SJCRH30 (cell line): ENCODE results near the gene TRPM4. TPM values are rescaled to one million over a fixed set of nuclear protein-coding genes. Genes with fewer than 3 reads are reported as not detected.

Source experiments
- DNase-seq, 2 experiments: peaks; one replicate each; pipeline ENCODE4 v3.0.0-alpha.2; 2015 to 2020
- H3K27ac ChIP-seq: fragments of 250-450 bp; sonication (Bioruptor Pico); 2 replicates; pipeline ENCODE4 v1.5.1; 2020; ENCODE audit warnings: mild to moderate bottlenecking, moderate library complexity
- H3K27me3 ChIP-seq: fragments of 250-450 bp; sonication (Bioruptor Pico); 2 replicates; pipeline ENCODE4 v1.5.1; 2020; ENCODE audit warnings: mild to moderate bottlenecking, moderate library complexity
- H3K36me3 ChIP-seq: fragments of 250-450 bp; sonication (Bioruptor Pico); 2 replicates; pipeline ENCODE4 v1.5.1; 2020; ENCODE audit warnings: mild to moderate bottlenecking, moderate library complexity
- H3K4me1 ChIP-seq: fragments of 250-450 bp; sonication (Bioruptor Pico); 2 replicates; pipeline ENCODE4 v1.5.1; 2020; ENCODE audit warnings: mild to moderate bottlenecking, moderate library complexity
- H3K4me3 ChIP-seq: fragments of 250-450 bp; sonication (Bioruptor Pico); 2 replicates; pipeline ENCODE4 v1.5.1; 2020; ENCODE audit warnings: mild to moderate bottlenecking, moderate library complexity
- H3K9me3 ChIP-seq: fragments of 250-450 bp; sonication (Bioruptor Pico); replicated peaks from 2 replicates; pipeline ENCODE4 v1.5.1; 2020; ENCODE audit warnings: mild to moderate bottlenecking, moderate library complexity
- total RNA-seq: library from RNA; depleted of rRNA; stranded (reverse); fragments of >200 nt; shearing (Covaris generic); gene quantifications from 2 replicates; pipeline ENCODE4 v1.2.3, GENCODE V29; 2014

Gene TRPM4
- total RNA-seq, 1 experiment from 2014 or later, result 1.2 TPM

DNA sequence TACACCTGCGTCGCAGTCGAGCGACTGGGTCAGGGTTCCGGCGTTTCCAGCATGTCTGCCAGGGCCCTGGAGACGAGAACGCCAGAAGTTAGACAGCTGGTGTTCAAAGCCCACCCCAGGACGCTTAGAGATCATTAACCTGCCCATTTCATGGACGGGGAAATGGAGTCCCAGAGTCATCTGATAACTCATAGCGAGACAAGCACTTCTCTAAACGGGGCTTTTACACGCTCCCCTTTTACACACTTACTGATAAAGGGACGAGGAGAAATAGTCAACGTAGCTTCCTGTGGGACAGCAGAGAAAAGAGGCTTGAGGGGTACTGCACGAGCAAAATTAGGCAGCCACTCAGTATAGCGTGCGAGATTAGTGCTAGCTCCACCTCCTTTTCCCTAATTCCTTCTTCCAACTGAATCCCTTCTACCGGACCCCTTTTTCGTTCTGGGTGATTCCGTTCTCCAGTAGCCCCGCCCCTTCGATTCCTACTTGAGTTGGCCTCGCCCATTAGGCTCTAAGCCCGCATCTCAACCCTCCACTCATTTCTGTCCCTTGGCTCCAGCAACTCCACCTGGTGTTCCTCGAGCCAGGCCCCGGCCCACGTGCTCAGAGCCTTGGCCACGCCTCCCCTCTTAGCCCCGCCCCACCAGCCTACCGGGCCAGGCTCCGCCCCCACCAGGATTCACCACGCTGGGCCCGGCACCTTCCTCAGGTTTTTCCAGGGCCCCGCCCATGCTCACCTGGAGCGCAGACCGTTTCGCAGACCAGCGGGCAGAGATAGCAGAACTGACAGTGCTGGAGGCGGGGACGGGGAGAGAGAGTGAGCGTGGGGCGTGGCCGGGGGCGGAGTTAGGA, 6.1 kb upstream of the TRPM4 start:
- no peaks in the 10 kb centered on the region for H3K27me3 ChIP-seq
- peak overlapping the region; percentile 76; the same call in 1 of the 2 replicates for H3K4me3 ChIP-seq
- H3K9me3 ChIP-seq, result no peaks in the 10 kb centered on the region
- peaks cover 18% of the 10 kb centered on the region for H3K4me1 ChIP-seq
- H3K36me3 ChIP-seq, result no peaks in the 10 kb centered on the region
- no peak overlapping the region for H3K27ac ChIP-seq
- peak; percentile 40 to 48 for DNase-seq

DNA sequence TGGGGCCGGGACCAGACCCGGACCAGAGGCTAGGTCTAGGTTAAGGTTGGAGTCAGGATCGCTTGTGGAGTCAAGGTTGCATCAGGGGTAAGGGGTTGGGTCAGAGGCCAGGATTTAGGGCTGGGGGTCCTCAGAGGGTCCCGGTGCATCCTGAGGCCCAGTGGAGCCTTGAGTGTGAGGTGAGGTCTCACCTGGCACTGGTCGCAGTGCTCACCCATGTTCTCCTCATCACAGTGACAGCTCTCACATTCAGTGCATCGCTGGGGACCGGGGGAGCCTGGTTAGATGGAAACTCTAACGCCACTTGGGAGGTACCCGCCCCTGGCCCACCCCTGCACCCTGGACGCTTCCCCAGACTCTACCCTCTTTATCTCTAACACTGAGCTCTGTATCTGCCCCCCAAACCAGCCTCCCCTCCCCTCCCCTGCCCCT, 5.5 kb upstream of the TRPM4 start:
- Histone ChIP-seq H3K4me3 (no peak overlapping the region), H3K9me3 (no peaks in the 10 kb centered on the region), H3K27me3 (no peaks in the 10 kb centered on the region), H3K27ac (no peak overlapping the region), H3K36me3 (no peaks in the 10 kb centered on the region), H3K4me1 (peaks cover 18% of the 10 kb centered on the region)
- DNase-seq, result no peak

DNA sequence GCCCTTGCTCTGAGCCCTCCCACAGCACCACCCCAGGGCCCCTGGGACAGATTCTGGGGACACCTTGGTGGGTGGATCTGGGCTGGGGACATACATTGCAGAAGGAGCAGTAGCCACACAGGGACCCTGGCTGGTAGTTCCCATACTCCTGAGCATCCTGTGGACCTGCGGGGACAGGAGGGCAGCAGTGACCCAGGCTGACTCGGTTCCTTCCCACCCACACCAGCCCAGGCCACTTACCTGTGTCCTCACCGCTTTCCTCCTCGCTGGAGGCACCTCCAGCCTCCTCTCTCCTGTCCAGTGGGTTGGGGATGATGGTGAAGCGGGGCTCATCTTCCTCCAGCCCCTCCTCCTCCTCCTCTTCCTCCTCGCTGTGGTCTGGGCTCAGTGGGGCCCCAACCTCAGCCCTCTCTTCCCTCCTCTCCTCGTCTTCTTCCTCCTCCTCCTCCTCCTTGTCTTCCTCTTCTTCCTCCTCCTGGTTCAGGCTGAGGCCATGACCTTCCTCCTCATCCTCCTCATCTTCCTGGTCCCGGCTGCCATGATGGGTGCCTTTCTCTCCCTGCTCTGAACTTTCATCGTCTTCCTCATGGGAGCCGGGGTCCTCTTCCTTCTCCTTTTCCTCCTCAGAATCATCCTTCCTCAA, 4.3 kb upstream of the TRPM4 start:
- Histone ChIP-seq H3K36me3 (no peaks in the 10 kb centered on the region), H3K27ac (no peak overlapping the region), H3K9me3 (no peaks in the 10 kb centered on the region), H3K4me3 (no peak overlapping the region), H3K4me1 (peaks cover 22% of the 10 kb centered on the region), H3K27me3 (no peaks in the 10 kb centered on the region)
- no peak for DNase-seq

DNA sequence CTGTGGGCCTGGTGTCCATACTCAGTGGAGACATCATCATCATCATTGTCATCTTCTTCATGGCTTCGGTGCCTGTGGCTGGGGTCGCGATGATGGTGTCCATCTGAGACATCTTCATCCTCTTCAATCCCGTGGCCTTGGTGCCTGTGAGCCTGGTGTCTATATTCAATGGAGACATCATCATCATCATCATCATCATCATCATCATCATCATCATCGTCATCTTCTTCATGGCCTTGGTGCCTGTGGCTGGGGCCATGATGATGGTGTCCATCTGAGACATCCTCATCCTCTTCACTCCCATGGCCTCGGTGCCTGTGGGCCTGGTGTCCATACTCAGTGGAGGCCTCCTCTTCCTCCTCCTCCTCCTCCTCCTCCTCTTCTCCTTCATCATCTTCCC, 3.3 kb upstream of the TRPM4 start:
- Histone ChIP-seq H3K4me1 (peaks cover 17% of the 10 kb centered on the region), H3K27ac (no peak overlapping the region), H3K4me3 (no peak overlapping the region), H3K9me3 (no peaks in the 10 kb centered on the region), H3K27me3 (no peaks in the 10 kb centered on the region), H3K36me3 (no peaks in the 10 kb centered on the region)
- no peak for DNase-seq

DNA sequence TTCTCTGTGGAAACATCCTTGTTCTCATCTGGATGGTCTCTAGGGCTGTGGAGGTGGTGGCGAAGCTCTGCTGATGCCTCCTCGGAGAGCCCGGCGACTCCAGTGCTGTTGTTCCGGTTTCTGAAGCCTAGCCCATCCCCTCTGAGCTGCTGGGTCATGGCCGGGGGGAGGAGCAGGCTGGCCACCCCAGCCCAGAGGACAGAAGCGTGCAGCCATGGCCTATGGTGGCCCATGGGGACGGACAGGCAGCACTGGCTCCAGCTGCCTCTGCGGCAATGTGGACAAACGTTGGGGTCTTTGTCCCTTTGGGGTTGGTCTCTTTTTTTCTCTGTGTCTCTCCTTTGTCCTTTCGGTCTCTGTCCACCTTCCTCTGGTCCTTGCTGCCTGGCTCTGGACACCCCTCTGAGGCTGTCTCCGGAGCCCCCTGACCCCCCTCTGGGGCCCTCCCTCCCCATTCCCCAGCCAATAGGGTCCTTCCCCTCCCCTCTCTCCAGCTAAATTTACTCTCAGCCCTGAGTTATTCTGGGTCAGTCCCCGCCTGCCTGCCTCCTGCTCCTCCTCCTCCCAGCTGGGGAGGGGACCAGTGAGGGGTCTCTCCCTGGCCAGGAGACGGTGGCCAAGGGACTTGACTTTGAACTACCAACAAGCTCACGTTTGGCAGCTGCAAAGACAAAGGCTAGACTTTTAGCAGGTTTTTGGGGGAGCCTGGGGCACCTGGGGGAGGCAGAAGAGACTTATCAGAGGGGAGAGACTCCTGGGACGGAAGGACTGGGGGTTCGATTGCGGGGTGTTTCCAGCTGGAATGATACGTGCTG, 2.4 kb upstream of the TRPM4 start, which contains the start of gene HRC:
Gene HRC, minus strand, starts transcription at position 392 of the 815 bp plus-strand sequence. Its CDS starts 159 bp downstream, at position 233.
- peaks cover 17% of the 10 kb centered on the region for H3K4me1 ChIP-seq
- no peaks in the 10 kb centered on the region for H3K36me3 ChIP-seq
- no peaks in the 10 kb centered on the region for H3K27me3 ChIP-seq
- peak; percentile 21 to 40 for DNase-seq
- H3K4me3 ChIP-seq, result no peak within 1 kb of the TSS
- H3K9me3 ChIP-seq, result no peaks in the 10 kb centered on the region
- peak within 1 kb of the TSS; percentile 61 for H3K27ac ChIP-seq

DNA sequence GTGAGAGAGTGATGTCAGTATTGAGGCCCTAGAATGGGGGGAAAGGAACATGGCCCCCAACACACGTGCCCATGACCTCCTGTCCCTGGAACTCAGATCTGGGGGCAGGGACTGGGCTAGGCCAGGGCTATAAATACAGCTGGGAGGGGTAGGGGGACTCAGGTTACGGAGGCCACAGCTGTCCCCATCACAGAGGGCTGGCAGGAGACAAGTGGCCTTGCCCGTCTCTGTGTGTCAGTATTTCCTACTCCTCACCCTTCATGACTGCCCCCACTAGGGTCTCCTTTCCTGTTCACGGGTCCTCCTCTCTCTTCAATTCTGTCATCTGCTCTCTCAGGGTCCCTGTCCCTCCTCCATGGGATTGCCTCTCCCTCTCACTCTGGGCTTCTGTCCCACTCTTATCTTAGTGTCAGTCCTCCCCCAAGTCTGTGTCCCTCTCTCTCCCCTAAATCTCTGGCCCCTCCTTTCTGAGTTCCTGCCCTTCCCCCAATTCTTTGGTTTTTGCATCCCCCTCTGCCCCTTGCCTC, 1.7 kb upstream of the TRPM4 start:
- Histone ChIP-seq H3K27me3 (no peaks in the 10 kb centered on the region), H3K36me3 (no peaks in the 10 kb centered on the region), H3K4me3 (no peak overlapping the region), H3K4me1 (peaks cover 17% of the 10 kb centered on the region), H3K9me3 (no peaks in the 10 kb centered on the region), H3K27ac (peak overlapping the region; percentile 61)
- DNase-seq, result peak; percentile 88 to 89

DNA sequence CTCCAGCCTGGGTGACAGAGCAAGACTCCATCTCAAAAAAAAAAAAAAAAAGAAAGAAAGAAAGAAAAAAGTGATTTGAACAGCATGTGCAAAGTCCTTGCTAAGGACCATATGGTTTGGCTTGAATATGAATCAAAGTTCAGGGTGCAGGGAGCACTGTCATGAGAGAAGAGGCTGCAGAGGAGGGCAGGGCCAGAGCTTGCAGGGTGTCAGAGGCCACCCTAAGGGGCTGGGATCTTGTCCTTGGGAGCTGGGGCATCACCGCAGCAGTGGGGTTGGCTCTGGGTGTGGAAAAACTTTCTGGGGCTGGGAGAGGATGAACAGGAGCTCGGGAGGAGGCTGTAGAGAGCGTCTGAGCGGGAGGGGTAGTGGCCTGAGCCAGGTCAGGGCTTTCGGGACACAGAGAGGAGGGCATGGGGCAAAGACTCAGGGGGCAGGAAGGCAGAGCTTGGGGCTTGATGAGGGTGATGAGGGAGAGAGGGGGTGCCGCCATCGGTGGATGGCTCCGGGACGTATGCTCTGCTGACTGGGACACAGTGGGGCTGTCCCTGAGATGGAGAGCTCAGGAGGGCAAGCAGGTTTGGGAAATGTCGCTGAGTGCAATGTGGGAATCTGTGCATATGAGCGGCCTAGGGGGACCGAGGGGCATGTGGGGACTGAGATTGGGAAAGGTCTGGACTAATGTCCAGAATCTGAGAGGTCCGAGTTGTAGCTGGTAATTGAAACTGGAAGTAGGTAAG, 3.0 kb downstream of the TRPM4 start:
- Histone ChIP-seq H3K4me3 (no peak overlapping the region), H3K27ac (no peak overlapping the region), H3K27me3 (no peaks in the 10 kb centered on the region; the same call in 1 of the 2 replicates), H3K36me3 (no peaks in the 10 kb centered on the region), H3K4me1 (peaks cover 10% of the 10 kb centered on the region), H3K9me3 (no peaks in the 10 kb centered on the region)
- DNase-seq, result no peak

DNA sequence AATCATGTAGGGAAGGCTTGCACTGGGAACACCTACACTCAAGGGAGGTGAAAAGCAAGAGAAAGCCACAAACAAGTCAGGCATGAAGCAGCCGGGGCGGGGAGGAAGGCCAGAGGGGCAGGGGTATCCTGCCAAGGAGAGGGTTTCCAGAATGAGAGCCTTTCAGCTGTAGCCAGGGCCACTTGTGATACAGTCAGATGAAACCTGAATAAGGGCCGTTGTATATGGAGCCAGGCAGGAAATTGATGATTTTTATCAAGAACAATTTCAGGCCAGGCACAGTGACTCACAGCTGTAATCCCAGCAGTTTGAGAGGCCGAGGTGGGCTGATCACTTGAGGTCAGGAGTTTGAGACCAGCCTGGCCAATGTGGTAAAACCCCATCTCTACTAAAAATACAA, 4.4 kb downstream of the TRPM4 start:
- Histone ChIP-seq H3K4me3 (no peak overlapping the region), H3K27ac (no peak overlapping the region), H3K9me3 (no peaks in the 10 kb centered on the region), H3K36me3 (no peaks in the 10 kb centered on the region), H3K4me1 (0 out of 2 replicates have a peak, but pooled peaks cover 4% of the 10 kb centered on the region), H3K27me3 (no peaks in the 10 kb centered on the region; the same call in 1 of the 2 replicates)
- no peak for DNase-seq

DNA sequence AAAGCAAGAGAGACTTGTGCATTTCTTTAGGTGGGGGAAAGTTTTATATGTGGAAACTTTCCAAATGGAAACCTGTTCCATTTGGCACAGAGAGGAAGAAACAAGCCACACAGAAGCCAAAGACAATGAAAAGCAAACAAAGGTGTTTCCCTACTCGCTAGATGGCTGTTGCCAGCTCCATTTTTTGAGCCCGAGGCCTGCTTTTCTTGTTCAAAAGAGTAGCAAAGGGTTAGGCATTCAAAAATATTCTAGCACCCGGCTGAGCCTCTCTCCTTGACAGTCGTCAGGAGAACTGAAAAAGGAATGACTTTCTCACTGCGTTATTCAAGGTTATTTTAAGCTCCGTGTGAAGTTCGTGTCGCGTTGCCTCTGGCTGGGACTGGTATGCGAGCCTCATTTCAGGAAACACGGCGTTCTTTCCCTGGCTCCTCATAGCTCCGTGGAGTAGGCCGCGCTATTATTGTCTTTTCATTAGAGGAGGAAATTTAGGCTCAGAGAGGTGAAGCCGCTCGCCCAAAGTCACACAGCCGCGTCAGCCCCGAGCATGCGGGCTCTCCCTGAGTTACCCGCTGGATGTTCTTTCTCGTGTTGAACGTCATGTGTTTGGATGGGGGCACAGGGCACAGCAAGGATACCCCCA, 7.6 kb downstream of the TRPM4 start:
- H3K36me3 ChIP-seq, result no peaks in the 10 kb centered on the region
- no peak overlapping the region for H3K4me3 ChIP-seq
- no peaks in the 10 kb centered on the region; the same call in 1 of the 2 replicates for H3K27me3 ChIP-seq
- H3K27ac ChIP-seq, result no peak overlapping the region
- H3K4me1 ChIP-seq, result no peaks in the 10 kb centered on the region
- no peak for DNase-seq
- no peaks in the 10 kb centered on the region for H3K9me3 ChIP-seq

DNA sequence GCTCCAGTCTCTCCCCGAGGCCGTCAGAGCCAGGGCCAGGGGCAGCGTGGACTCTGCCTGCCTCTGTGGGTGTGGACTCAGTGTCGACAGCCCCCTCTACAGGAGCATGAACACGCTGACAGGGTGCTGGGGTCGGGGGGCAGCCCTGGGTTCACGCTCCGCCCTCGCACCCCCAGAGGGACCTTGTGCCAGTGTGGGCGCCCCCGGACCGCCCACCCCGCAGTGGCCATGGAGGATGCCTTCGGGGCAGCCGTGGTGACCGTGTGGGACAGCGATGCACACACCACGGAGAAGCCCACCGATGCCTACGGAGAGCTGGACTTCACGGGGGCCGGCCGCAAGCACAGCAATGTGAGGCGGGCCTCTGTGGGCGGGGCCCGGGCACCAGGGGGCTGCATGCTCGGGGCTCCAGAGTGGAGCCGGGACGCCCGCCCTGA, 8.3 kb downstream of the TRPM4 start:
- Histone ChIP-seq H3K4me3 (no peak overlapping the region), H3K27ac (no peak overlapping the region), H3K36me3 (no peaks in the 10 kb centered on the region), H3K4me1 (no peaks in the 10 kb centered on the region), H3K27me3 (no peaks in the 10 kb centered on the region; the same call in 1 of the 2 replicates), H3K9me3 (no peaks in the 10 kb centered on the region)
- no peak for DNase-seq

DNA sequence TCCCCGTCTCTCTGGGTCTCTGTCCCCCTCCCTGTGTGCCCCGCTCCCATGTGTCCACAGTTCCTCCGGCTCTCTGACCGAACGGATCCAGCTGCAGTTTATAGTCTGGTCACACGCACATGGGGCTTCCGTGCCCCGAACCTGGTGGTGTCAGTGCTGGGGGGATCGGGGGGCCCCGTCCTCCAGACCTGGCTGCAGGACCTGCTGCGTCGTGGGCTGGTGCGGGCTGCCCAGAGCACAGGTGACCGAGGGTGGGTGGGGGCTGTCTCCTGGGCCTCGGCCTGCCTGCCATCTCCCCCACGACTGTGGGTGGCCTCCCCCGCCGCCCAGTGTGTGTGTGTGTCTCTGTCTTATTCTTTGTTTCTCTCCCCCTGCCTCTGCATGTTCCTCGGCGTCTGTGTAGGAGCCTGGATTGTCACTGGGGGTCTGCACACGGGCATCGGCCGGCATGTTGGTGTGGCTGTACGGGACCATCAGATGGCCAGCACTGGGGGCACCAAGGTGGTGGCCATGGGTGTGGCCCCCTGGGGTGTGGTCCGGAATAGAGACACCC, 10.3 kb downstream of the TRPM4 start:
- no peaks in the 10 kb centered on the region; the same call in 1 of the 2 replicates for H3K27me3 ChIP-seq
- no peaks in the 10 kb centered on the region for H3K36me3 ChIP-seq
- no peaks in the 10 kb centered on the region for H3K9me3 ChIP-seq
- DNase-seq, result no peak
- no peak overlapping the region for H3K4me3 ChIP-seq
- H3K4me1 ChIP-seq, result no peaks in the 10 kb centered on the region
- H3K27ac ChIP-seq, result no peak overlapping the region

DNA sequence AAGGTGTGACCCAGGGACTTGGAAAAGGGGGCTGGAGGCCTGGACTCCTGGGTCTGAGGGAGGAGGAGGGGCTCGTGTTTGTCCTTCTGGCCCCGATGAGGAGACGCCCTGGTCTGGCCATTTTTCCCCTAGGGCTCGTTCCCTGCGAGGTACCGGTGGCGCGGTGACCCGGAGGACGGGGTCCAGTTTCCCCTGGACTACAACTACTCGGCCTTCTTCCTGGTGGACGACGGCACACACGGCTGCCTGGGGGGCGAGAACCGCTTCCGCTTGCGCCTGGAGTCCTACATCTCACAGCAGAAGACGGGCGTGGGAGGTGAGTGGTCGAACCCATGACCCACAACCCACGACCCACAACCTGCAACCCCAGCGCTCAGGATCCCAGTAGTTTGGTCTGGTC, 10.8 kb downstream of the TRPM4 start:
- Histone ChIP-seq H3K4me3 (no peak overlapping the region), H3K9me3 (no peaks in the 10 kb centered on the region), H3K27ac (no peak overlapping the region), H3K27me3 (no peaks in the 10 kb centered on the region; the same call in 1 of the 2 replicates), H3K4me1 (no peaks in the 10 kb centered on the region), H3K36me3 (no peaks in the 10 kb centered on the region)
- DNase-seq, result no peak

DNA sequence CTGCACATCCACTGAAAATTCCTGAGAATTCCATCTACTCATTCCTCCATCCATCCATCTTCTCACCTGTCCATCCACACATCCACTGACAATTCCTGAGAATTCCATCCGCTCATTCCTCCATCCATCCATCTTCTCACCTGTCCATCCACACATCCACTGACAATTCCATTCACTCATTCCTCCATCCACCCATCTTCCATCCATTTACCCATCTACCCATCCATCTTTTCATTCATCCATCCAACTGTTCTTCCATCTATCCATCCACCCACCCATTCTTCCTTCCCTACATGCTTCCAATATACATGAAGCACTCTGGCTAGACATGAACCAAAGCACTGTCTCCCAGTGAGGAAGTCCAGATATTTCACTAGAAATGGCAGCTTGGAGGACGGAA, 15.6 kb downstream of the TRPM4 start:
- Histone ChIP-seq H3K4me3 (no peak overlapping the region), H3K9me3 (no peaks in the 10 kb centered on the region), H3K27me3 (no peaks in the 10 kb centered on the region), H3K27ac (no peak overlapping the region), H3K36me3 (no peaks in the 10 kb centered on the region), H3K4me1 (no peaks in the 10 kb centered on the region)
- no peak for DNase-seq
